OCI-LY3 (cell line): ENCODE measurements around the gene GLIS1.

Experiments
- EZH2phosphoT487 ChIP-seq: fragments of 200-600 bp; shearing (Covaris generic); IDR thresholded peaks from 2 replicates; pipeline ENCODE4 v1.6.1; 2018; ENCODE audit warnings: antibody characterized with exemption, mixed run types, low read depth
- TF ChIP-seq, protein P1 (sequence below): fragments of 200-600, 300-600 bp; sonication (generic); IDR thresholded peaks from 2 replicates; pipeline ENCODE4 v1.5.1; 2014; ENCODE audit warnings: antibody characterized with exemption, low read length, low read depth

- TF ChIP-seq EZH2phosphoT487, result no peak
- TF ChIP-seq, protein P1, sequence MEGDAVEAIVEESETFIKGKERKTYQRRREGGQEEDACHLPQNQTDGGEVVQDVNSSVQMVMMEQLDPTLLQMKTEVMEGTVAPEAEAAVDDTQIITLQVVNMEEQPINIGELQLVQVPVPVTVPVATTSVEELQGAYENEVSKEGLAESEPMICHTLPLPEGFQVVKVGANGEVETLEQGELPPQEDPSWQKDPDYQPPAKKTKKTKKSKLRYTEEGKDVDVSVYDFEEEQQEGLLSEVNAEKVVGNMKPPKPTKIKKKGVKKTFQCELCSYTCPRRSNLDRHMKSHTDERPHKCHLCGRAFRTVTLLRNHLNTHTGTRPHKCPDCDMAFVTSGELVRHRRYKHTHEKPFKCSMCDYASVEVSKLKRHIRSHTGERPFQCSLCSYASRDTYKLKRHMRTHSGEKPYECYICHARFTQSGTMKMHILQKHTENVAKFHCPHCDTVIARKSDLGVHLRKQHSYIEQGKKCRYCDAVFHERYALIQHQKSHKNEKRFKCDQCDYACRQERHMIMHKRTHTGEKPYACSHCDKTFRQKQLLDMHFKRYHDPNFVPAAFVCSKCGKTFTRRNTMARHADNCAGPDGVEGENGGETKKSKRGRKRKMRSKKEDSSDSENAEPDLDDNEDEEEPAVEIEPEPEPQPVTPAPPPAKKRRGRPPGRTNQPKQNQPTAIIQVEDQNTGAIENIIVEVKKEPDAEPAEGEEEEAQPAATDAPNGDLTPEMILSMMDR, result no peak
These were observed 152.2 kb downstream of the GLIS1 start for GRCh38 chr1:53586765-53587164.
